Upper lobe of left lung (tissue), 6 donors: ENCODE results near the gene SMCO4. TPM values are rescaled to one million over a fixed set of nuclear protein-coding genes. Genes with fewer than 3 reads are reported as not detected.

ENCODE experiments used
- ATAC-seq, 2 donors: fragments of 200-7000 bp; cut with Tn5 transposase; one replicate each; pipeline ENCODE4 v1.9.1; 2022; ENCODE audit warnings: mild to moderate bottlenecking in 2 of 2, moderate library complexity in 2 of 2; ENCODE audit not compliant: low FRiP score in 2 of 2
- DNase-seq, 2 donors: peaks; one replicate each; pipeline ENCODE4 v3.0.0-alpha.2; 2019 to 2020
- H3K27ac ChIP-seq, 4 donors: fragments of 200-600 bp; sonication (generic); one replicate each; pipeline ENCODE4 v1.5.1; 2016 to 2019
- H3K27me3 ChIP-seq, 4 donors: fragments of 200-600 bp; sonication (generic); one replicate each; pipeline ENCODE4 v1.5.1; 2017 to 2019
- H3K36me3 ChIP-seq, 4 donors: fragments of 200-600 bp; sonication (generic); one replicate each; pipeline ENCODE4 v1.5.1; 2016 to 2019
- H3K4me1 ChIP-seq, 4 donors: fragments of 200-600 bp; sonication (generic); one replicate each; pipeline ENCODE4 v1.5.1; 2018 to 2019
- H3K4me3 ChIP-seq, 4 donors: fragments of 200-600 bp; sonication (generic); one replicate each; pipeline ENCODE4 v1.5.1; 2017 to 2019; ENCODE audit warnings: mild to moderate bottlenecking in 2 of 4, moderate library complexity in 1 of 4
- H3K9me3 ChIP-seq, 4 donors: fragments of 200-600 bp; sonication (generic); one replicate each; pipeline ENCODE4 v1.5.1; 2018 to 2019
- EP300 ChIP-seq, 4 donors: sonication (generic); formaldehyde crosslinking; IDR thresholded peaks; one replicate each; pipeline ENCODE4 v1.5.1; 2017; ENCODE audit warnings: antibody characterized with exemption in 4 of 4, control low read depth in 2 of 4
- POLR2A ChIP-seq, 4 donors: fragments of 450-650 bp; IDR thresholded peaks; one replicate each; pipeline ENCODE4 v1.5.1; 2016 to 2017; ENCODE audit warnings: antibody characterized with exemption in 4 of 4, mild to moderate bottlenecking in 2 of 4
- POLR2AphosphoS5 ChIP-seq, 2 donors: sonication (generic); formaldehyde crosslinking; IDR thresholded peaks; one replicate each; pipeline ENCODE4 v1.5.1; 2017; ENCODE audit warnings: antibody characterized with exemption in 2 of 2
- WGBS, 2 donors: methylation state at CpG; one replicate each; pipeline ENCODE4 v1.1.5; 2017 to 2018; 5-methylcytosine and 5-hydroxymethylcytosine counted together
- total RNA-seq, 6 donors: library from RNA; depleted of rRNA in 4 of 6; stranded (reverse); fragments of >200 nt in 4 of 6; gene quantifications; one replicate each; pipeline versions ENCODE4 v1.1.0 to v1.2.1, GENCODE V29; 2016 to 2021
- TF ChIP-seq, protein P1 (sequence below), 6 experiments: fragments of 450-650 bp in 4 of 6; fragments of 200-600 bp in 2 of 6; sonication (generic) in 2 of 6; IDR thresholded peaks; one replicate each; pipeline ENCODE4 v1.5.1; 2016 to 2019; ENCODE audit warnings: antibody characterized with exemption in 6 of 6
- donor health status: DM: no; HTN: no; CAD: no; lungs with moderate emphysema.
- donor health status: DM: no; HTN: yes; CAD: no; lungs with severe emphysema.

Gene SMCO4
- total RNA-seq, 6 donors from 2014 or later: 13.6 to 62.4 (median 42.1) TPM

DNA sequence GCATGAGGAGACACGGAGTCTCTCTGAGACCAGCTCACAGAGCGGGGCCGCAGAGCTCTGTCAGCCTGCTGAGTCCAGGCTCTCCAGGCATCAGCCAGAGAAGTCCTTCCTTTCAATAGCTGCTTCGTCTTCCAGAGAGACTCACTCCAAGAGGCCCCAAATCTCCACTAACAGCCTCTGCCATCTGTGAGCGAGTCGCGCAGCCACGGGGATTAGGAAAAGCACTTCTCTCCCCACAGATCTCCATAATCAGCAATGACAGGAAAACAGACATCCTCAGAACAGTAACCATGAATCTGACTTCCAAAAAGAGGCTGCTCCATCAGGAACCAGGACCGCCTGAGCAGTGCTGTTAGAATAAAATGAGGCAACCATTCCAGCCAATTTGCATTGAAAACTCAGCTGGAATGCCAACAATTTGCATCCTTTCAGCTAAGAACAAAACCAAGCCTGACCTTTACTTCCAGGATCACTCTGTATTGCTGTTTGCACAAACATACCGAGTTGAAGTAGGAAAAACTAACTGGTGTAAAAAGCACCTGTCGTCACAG is 65.4 kb downstream of the SMCO4 start:
- Histone ChIP-seq H3K4me3 (no peak overlapping the region), H3K4me1 (peaks cover 0 to 8% (median 0%) of the 10 kb centered on the region in 4 donors), H3K27me3 (no peaks in the 10 kb centered on the region), H3K27ac (no peak overlapping the region), H3K36me3 (peaks cover 0 to 12% (median 2%) of the 10 kb centered on the region in 4 donors), H3K9me3 (no peaks in the 10 kb centered on the region)
- no peak for TF ChIP-seq POLR2AphosphoS5 (IDR thresholded peaks at IDR 0.05)
- no peak for TF ChIP-seq EP300 (IDR thresholded peaks at IDR 0.05)
- TF ChIP-seq, protein P1, sequence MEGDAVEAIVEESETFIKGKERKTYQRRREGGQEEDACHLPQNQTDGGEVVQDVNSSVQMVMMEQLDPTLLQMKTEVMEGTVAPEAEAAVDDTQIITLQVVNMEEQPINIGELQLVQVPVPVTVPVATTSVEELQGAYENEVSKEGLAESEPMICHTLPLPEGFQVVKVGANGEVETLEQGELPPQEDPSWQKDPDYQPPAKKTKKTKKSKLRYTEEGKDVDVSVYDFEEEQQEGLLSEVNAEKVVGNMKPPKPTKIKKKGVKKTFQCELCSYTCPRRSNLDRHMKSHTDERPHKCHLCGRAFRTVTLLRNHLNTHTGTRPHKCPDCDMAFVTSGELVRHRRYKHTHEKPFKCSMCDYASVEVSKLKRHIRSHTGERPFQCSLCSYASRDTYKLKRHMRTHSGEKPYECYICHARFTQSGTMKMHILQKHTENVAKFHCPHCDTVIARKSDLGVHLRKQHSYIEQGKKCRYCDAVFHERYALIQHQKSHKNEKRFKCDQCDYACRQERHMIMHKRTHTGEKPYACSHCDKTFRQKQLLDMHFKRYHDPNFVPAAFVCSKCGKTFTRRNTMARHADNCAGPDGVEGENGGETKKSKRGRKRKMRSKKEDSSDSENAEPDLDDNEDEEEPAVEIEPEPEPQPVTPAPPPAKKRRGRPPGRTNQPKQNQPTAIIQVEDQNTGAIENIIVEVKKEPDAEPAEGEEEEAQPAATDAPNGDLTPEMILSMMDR (IDR thresholded peaks at IDR 0.05): no peak
- TF ChIP-seq POLR2A (IDR thresholded peaks at IDR 0.05): no peak
- ATAC-seq (no peak), DNase-seq (no peak)
- WGBS, 2 donors: 84 to 92% methylated on average over 11 of the region's 11 CpGs

DNA sequence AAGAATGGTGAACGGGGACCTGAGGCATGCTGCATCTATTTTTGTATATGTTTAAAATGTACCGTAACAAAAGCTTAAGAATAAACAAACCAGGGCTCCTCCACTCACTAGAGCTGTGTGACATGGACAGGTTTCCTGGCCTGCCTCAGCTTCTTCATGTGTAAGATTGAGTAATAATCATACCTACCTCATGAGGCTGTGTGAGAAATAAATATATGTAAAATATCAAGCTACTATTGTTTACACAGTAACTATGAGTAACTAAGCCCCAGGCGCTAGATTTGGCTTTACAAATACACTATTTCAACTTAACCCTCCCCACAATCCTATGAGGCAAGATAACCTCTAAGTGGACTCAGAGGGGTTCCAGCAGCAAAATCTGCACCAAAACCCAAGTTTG is 66.4 kb downstream of the SMCO4 start:
- H3K27me3 ChIP-seq: no peaks in the 10 kb centered on the region
- ATAC-seq: no peak
- 68 to 80% methylated on average over 3 of the region's 3 CpGs for WGBS, 2 donors
- H3K36me3 ChIP-seq: peaks cover 0 to 12% (median 2%) of the 10 kb centered on the region in 4 donors
- TF ChIP-seq EP300 (IDR thresholded peaks at IDR 0.05) (no peak), POLR2AphosphoS5 (IDR thresholded peaks at IDR 0.05) (no peak), POLR2A (IDR thresholded peaks at IDR 0.05) (no peak)
- TF ChIP-seq, protein P1 (IDR thresholded peaks at IDR 0.05): no peak
- H3K4me3 ChIP-seq: no peak overlapping the region
- H3K4me1 ChIP-seq: peaks cover 0 to 3% (median 0%) of the 10 kb centered on the region in 4 donors
- H3K27ac ChIP-seq: no peak overlapping the region
- no peaks in the 10 kb centered on the region for H3K9me3 ChIP-seq
- no peak for DNase-seq

DNA sequence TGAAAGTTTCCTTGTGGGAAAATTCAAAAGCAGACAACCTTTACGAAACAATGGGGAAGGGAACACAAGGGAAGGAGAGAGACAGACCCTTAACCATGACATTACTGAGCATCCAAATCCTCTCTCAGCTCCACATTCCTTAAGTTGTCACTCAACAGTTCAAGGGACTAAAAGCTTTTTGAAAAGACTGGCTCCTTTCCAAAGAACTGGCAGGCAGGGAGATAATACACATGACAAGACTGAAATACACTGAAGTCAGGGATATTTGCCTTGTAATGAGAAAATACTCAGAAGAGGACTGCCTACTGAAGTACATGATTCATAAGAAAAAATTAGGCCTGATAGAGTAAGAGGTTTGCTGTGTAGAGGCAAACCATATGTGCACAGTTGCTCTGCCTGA is 69.1 kb downstream of the SMCO4 start:
- Histone ChIP-seq H3K4me3 (no peak overlapping the region), H3K27me3 (no peaks in the 10 kb centered on the region), H3K9me3 (no peaks in the 10 kb centered on the region), H3K36me3 (peaks cover 0 to 11% (median 2%) of the 10 kb centered on the region in 4 donors), H3K4me1 (no peaks in the 10 kb centered on the region), H3K27ac (no peak overlapping the region)
- 84 to 92% methylated on average over 1 of the region's 1 CpG for WGBS, 2 donors
- no peak for ATAC-seq
- TF ChIP-seq POLR2A (IDR thresholded peaks at IDR 0.05): no peak
- TF ChIP-seq EP300 (IDR thresholded peaks at IDR 0.05): no peak
- TF ChIP-seq, protein P1 (IDR thresholded peaks at IDR 0.05): no peak
- TF ChIP-seq POLR2AphosphoS5 (IDR thresholded peaks at IDR 0.05): no peak
- DNase-seq: no peak

DNA sequence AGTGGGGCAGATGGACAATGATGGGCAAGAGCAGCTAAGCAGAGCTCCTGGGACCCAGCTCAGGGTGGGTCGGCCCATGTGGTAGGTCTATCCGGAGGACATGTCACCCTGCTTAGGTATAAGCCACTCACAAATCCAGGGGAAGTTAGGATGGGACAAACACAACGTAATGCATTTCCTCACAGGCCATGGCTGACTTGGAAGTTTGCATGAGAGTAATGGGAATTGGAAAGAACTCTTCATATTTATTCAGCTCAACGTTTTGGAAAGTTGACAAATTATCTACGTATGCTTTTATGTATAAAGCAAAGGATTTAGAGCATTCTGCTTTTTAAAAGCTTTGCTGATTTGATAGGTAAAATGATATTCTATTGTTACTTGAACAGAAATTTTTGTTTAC is 74.9 kb downstream of the SMCO4 start:
- Histone ChIP-seq H3K36me3 (no peaks in the 10 kb centered on the region), H3K9me3 (no peaks in the 10 kb centered on the region), H3K4me3 (no peak overlapping the region), H3K4me1 (no peaks in the 10 kb centered on the region), H3K27ac (no peak overlapping the region), H3K27me3 (no peaks in the 10 kb centered on the region)
- TF ChIP-seq POLR2A (IDR thresholded peaks at IDR 0.05) (no peak), EP300 (IDR thresholded peaks at IDR 0.05) (no peak), POLR2AphosphoS5 (IDR thresholded peaks at IDR 0.05) (no peak)
- TF ChIP-seq, protein P1 (IDR thresholded peaks at IDR 0.05): no peak
- peak in 1 of 2 donors; percentile 35 for ATAC-seq
- 71 to 82% methylated on average over 5 of the region's 5 CpGs for WGBS, 2 donors
- DNase-seq: no peak

DNA sequence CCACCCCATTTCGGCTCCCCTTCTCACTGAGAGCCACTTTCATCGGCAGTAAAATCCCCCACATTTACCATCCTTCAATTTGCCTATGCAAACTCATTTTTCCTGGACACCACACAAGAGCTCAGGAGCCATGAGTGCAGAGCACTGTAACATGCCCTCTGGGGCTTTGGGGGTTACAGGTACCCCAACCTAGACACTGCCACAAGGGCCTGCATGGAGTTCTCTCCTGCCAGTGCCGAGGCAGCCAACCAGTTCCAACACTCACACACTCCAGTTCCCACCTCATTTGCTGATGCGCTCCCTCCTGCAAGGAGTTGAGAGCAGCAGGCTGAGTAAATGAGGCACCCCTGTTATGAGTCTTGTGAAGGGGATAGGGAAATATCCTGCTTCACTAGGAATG is 76.1 kb downstream of the SMCO4 start:
- TF ChIP-seq, protein P1 (IDR thresholded peaks at IDR 0.05): no peak
- TF ChIP-seq POLR2A (IDR thresholded peaks at IDR 0.05) (no peak), EP300 (IDR thresholded peaks at IDR 0.05) (no peak), POLR2AphosphoS5 (IDR thresholded peaks at IDR 0.05) (no peak)
- Histone ChIP-seq H3K9me3 (no peaks in the 10 kb centered on the region), H3K27ac (no peak overlapping the region), H3K4me3 (no peak overlapping the region), H3K27me3 (no peaks in the 10 kb centered on the region), H3K4me1 (no peaks in the 10 kb centered on the region), H3K36me3 (no peaks in the 10 kb centered on the region)
- ATAC-seq (no peak), DNase-seq (no peak)
- 83% methylated on average over 4 of the region's 4 CpGs for WGBS, 2 donors
